ENCODE results near the gene KCTD14. TPM values are rescaled to one million over a fixed set of nuclear protein-coding genes. Genes with fewer than 3 reads are reported as not detected.

Gene KCTD14
- total RNA-seq, 1 experiment from 2014 or later = 17.6 TPM

DNA sequence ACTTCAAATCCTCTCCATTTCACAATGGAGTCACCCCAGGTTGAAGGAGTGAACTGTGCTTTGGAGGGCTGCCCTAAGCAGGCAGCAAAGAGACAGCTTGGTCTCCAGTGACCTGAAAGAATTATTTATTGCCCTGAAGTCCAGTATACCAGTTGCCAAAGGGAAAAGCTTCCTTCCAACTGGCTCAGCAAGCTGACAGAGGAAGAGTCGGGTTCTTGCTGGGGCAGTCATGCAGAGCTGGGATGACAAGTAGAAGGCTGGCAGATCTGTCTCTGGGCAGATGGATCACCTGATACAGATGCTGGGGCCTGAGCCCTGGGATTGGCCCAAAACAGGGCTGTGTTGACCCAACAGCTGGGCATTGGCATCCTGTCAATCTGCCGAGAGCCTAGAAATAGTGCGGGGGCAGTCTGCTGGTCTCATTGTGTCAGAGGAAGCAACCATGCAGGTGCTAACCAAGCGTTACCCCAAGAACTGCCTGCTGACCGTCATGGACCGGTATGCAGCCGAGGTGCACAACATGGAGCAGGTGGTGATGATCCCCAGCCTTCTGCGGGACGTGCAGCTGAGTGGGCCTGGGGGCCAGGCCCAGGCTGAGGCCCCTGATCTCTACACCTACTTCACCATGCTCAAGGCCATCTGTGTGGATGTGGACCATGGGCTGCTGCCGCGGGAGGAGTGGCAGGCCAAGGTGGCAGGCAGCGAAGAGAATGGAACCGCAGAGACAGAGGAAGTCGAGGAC lies 40.5 kb upstream of the KCTD14 start, which contains the start of gene THRSP:
Gene THRSP, plus strand, starts transcription at position 422 of the 742 bp plus-strand sequence. Its CDS starts 21 bp downstream, at position 443.
- intact Hi-C loops (cut with micrococcal nuclease; ENCODE audit: unreplicated experiment) = no loop called here
- DNase-seq = no peak
- no TSS peak for BruUV-seq (replicated peaks)
- CTCF ChIA-PET = no interaction called here
- Mint-ChIP-seq H3K27ac (ENCODE audit: unreplicated experiment) (no peak within 1 kb of the TSS), H3K4me3 (ENCODE audit: low read depth, unreplicated experiment) (no peak within 1 kb of the TSS), H3K4me1 (ENCODE audit: low read depth, unreplicated experiment) (no peaks in the 10 kb centered on the region), H3K9me3 (ENCODE audit: low read depth, unreplicated experiment) (no peaks in the 10 kb centered on the region), H3K36me3 (ENCODE audit: insufficient read depth, unreplicated experiment) (peaks cover 24% of the 10 kb centered on the region), H3K27me3 (ENCODE audit: unreplicated experiment) (no peaks in the 10 kb centered on the region)
- TF ChIP-seq, protein P1, sequence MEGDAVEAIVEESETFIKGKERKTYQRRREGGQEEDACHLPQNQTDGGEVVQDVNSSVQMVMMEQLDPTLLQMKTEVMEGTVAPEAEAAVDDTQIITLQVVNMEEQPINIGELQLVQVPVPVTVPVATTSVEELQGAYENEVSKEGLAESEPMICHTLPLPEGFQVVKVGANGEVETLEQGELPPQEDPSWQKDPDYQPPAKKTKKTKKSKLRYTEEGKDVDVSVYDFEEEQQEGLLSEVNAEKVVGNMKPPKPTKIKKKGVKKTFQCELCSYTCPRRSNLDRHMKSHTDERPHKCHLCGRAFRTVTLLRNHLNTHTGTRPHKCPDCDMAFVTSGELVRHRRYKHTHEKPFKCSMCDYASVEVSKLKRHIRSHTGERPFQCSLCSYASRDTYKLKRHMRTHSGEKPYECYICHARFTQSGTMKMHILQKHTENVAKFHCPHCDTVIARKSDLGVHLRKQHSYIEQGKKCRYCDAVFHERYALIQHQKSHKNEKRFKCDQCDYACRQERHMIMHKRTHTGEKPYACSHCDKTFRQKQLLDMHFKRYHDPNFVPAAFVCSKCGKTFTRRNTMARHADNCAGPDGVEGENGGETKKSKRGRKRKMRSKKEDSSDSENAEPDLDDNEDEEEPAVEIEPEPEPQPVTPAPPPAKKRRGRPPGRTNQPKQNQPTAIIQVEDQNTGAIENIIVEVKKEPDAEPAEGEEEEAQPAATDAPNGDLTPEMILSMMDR (IDR thresholded peaks at IDR 0.05; ENCODE audit: unreplicated experiment) = no peak

DNA sequence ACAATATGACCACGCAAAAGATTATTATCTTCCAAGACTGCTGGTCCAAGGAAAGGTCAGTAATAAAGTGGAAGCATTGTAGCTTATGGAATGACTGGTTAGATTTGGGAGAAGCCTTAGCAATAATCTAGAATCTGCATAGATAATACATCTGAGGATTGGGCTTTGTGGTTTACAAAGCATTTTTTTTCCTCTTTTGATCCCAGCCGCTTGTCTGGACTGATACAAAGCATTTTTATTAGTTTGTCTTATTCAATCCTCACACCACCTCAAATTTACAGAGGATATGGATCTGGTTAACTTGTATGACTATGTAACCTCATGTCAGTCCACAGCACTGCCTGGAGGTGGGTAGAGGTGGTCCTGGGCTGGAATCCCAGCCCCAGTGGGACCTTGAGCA lies 39.6 kb upstream of the KCTD14 start:
- no peaks in the 10 kb centered on the region for H3K4me1 Mint-ChIP-seq (ENCODE audit: low read depth, unreplicated experiment)
- H3K27me3 Mint-ChIP-seq (ENCODE audit: unreplicated experiment) = no peaks in the 10 kb centered on the region
- H3K27ac Mint-ChIP-seq (ENCODE audit: unreplicated experiment) = no peak overlapping the region
- CTCF ChIA-PET = no interaction called here
- H3K9me3 Mint-ChIP-seq (ENCODE audit: low read depth, unreplicated experiment) = no peaks in the 10 kb centered on the region
- peaks cover 21% of the 10 kb centered on the region for H3K36me3 Mint-ChIP-seq (ENCODE audit: insufficient read depth, unreplicated experiment)
- no peak overlapping the region for H3K4me3 Mint-ChIP-seq (ENCODE audit: low read depth, unreplicated experiment)
- no peak for DNase-seq
- TF ChIP-seq, protein P1 (IDR thresholded peaks at IDR 0.05; ENCODE audit: unreplicated experiment) = no peak
- BruUV-seq (replicated peaks) = no TSS peak
- intact Hi-C loops (cut with micrococcal nuclease; ENCODE audit: unreplicated experiment) = no loop called here

DNA sequence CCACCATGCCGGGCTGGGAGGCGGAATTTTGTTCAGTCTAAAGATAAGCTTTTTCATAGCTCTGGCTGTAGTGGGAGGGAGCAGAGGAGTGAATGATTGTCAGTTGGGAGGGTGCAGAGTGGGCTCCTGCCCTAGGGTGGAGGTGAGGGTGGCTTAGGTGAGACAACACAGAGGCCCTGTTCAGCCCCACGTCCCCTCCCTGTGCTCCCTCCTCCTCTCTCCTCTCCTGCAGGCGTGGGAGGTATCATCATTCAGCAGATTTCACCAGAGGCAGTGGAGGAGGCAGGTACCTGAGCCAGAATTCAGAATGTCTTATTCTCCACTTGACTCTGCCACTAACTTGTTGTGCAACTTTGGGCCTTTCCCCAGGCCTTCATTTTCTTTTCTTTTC lies 38.8 kb upstream of the KCTD14 start:
- H3K36me3 Mint-ChIP-seq (ENCODE audit: insufficient read depth, unreplicated experiment) = peaks cover 13% of the 10 kb centered on the region
- H3K4me3 Mint-ChIP-seq (ENCODE audit: low read depth, unreplicated experiment) = no peak overlapping the region
- no peaks in the 10 kb centered on the region for H3K27me3 Mint-ChIP-seq (ENCODE audit: unreplicated experiment)
- CTCF ChIA-PET = no interaction called here
- no peaks in the 10 kb centered on the region for H3K4me1 Mint-ChIP-seq (ENCODE audit: low read depth, unreplicated experiment)
- TF ChIP-seq, protein P1 (IDR thresholded peaks at IDR 0.05; ENCODE audit: unreplicated experiment) = no peak
- H3K9me3 Mint-ChIP-seq (ENCODE audit: low read depth, unreplicated experiment) = no peaks in the 10 kb centered on the region
- intact Hi-C loops (cut with micrococcal nuclease; ENCODE audit: unreplicated experiment) = no loop called here
- DNase-seq = no peak
- BruUV-seq (replicated peaks) = no TSS peak
- H3K27ac Mint-ChIP-seq (ENCODE audit: unreplicated experiment) = no peak overlapping the region

DNA sequence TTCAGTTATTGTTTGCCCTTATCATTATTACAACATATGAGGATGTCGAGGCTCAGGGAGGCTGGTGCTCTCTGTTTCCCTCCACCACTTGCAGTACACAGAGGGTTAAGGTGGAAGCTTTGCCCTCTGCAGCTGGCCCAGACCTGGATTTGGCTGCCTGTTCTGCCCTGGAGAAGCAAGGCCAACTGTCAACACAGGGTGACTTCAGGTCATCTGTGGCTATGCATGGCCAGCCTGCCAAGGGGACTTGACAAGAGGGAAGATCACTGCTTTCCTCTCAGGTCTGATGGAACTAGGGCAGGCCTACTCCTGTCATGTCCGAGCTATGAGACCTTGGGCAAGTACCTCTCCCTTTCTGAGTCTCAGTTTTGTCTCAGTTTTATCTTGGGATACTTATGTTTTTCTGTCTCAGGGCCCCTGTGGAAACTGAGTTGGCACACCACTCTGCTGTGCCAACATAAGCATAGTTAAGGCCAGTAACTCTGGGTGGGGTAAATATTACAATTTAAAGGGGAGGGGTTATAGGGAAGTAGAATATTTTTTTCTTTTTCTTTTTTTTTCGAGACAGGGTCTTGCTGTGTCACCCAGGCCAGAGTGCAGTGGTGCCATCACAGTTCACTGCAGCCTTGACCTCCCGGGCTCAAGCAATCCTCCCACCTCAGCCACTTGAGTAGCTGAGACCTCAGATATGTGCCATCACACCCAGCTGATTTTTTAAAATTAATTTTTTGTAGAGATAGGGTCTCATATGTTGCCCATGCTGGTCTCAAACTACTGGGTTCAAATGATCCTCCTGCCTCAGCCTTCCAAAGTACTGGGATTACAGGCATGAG lies 38.2 kb upstream of the KCTD14 start:
- Mint-ChIP-seq H3K4me3 (ENCODE audit: low read depth, unreplicated experiment) (no peak overlapping the region), H3K36me3 (ENCODE audit: insufficient read depth, unreplicated experiment) (peaks cover 8% of the 10 kb centered on the region), H3K9me3 (ENCODE audit: low read depth, unreplicated experiment) (no peaks in the 10 kb centered on the region), H3K27me3 (ENCODE audit: unreplicated experiment) (no peaks in the 10 kb centered on the region), H3K4me1 (ENCODE audit: low read depth, unreplicated experiment) (no peaks in the 10 kb centered on the region), H3K27ac (ENCODE audit: unreplicated experiment) (no peak overlapping the region)
- intact Hi-C loops (cut with micrococcal nuclease; ENCODE audit: unreplicated experiment) = no loop called here
- no TSS peak for BruUV-seq (replicated peaks)
- CTCF ChIA-PET = no interaction called here
- TF ChIP-seq, protein P1 (IDR thresholded peaks at IDR 0.05; ENCODE audit: unreplicated experiment) = no peak
- DNase-seq = no peak
